ENCODE results near the gene CHRNA7.

DNA sequence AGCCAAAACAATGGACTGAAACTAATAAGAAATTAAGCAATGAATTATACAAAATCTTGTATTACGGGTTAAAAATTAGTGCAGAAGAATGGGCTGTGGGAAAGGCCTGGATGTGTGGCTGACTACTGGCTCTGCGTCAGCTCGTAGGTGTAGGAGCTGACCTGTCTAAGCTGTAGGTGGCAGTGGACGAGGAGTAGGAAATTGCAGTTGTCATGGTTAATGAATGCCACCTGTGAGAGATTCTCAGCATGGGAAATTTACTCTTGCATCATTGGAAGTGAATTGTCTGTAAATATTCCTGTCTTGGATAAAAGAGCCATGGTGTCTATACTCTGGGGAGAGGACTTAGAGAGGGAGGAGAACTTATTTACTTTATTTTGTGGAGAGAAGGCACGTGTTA is 23.4 kb downstream of the CHRNA7 start:
- TF ChIP-seq GATA2 (IDR thresholded peaks at IDR 0.05; ENCODE audit: low read depth, low read length) (no peak), GATA3 (IDR thresholded peaks at IDR 0.05; ENCODE audit: low read depth, low read length) (no peak)
